Measurements from ENCODE around the gene PTOV1.
A peak's percentile ranks its signal among the peaks of the same experiment; 100 is the strongest.

Gene PTOV1

GRCh38 chr19:49847731-49848696 is 2.9 kb upstream of the PTOV1 start:
- H3K27me3 ChIP-seq (ENCODE audit: insufficient read depth, poor library complexity, severe bottlenecking), result no peaks in the 10 kb centered on the region
- no peak overlapping the region for H3K4me3 ChIP-seq (replicated peaks; ENCODE audit: insufficient read depth, low read length)
- TF ChIP-seq CTCF (IDR thresholded peaks at IDR 0.05; ENCODE audit: insufficient read depth, low read length), result no peak
- TF ChIP-seq POLR2AphosphoS5 (IDR thresholded peaks at IDR 0.05; ENCODE audit: low read depth), result no peak
- no peak for TF ChIP-seq GABPA (IDR thresholded peaks at IDR 0.05; ENCODE audit: low read depth)
- H3K27ac ChIP-seq (replicated peaks), result peak overlapping the region; percentile 29
- peak in 1 of 2 experiments; percentile 54 for DNase-seq (ENCODE audit: low read depth in 1 of 2, low spot score in 1 of 2)

GRCh38 chr19:49848938-49849337 is 2.0 kb upstream of the PTOV1 start:
- Histone ChIP-seq H3K27me3 (ENCODE audit: insufficient read depth, poor library complexity, severe bottlenecking) (no peaks in the 10 kb centered on the region), H3K27ac (replicated peaks) (peak overlapping the region; percentile 29), H3K4me3 (replicated peaks; ENCODE audit: insufficient read depth, low read length) (no peak overlapping the region)
- no peak for DNase-seq (ENCODE audit: low read depth in 1 of 2, low spot score in 1 of 2)
- TF ChIP-seq SPI1 (IDR thresholded peaks at IDR 0.05; ENCODE audit: borderline replicate concordance, low read depth), result no peak
- TF ChIP-seq REST (IDR thresholded peaks at IDR 0.05; ENCODE audit: insufficient replicate concordance, low read depth), result no peak
- TF ChIP-seq CTCF (IDR thresholded peaks at IDR 0.05; ENCODE audit: insufficient read depth, low read length), result no peak
- no peak for TF ChIP-seq GABPA (IDR thresholded peaks at IDR 0.05; ENCODE audit: low read depth)
- TF ChIP-seq POLR2AphosphoS5 (IDR thresholded peaks at IDR 0.05; ENCODE audit: low read depth), result no peak

GRCh38 chr19:49849433-49850220 is 1.3 kb upstream of the PTOV1 start:
- no peak for TF ChIP-seq GABPA (IDR thresholded peaks at IDR 0.05; ENCODE audit: low read depth)
- no peak for TF ChIP-seq REST (IDR thresholded peaks at IDR 0.05; ENCODE audit: insufficient replicate concordance, low read depth)
- TF ChIP-seq CTCF (IDR thresholded peaks at IDR 0.05; ENCODE audit: insufficient read depth, low read length), result no peak
- TF ChIP-seq SPI1 (IDR thresholded peaks at IDR 0.05; ENCODE audit: borderline replicate concordance, low read depth), result no peak
- TF ChIP-seq POLR2AphosphoS5 (IDR thresholded peaks at IDR 0.05; ENCODE audit: low read depth), result no peak
- no peak for DNase-seq (ENCODE audit: low read depth in 1 of 2, low spot score in 1 of 2)
- Histone ChIP-seq H3K4me3 (replicated peaks; ENCODE audit: insufficient read depth, low read length) (no peak overlapping the region; the same call in 1 of the 2 replicates), H3K27ac (replicated peaks) (no peak overlapping the region; the same call in 1 of the 2 replicates), H3K27me3 (ENCODE audit: insufficient read depth, poor library complexity, severe bottlenecking) (no peaks in the 10 kb centered on the region)
